Transverse colon (tissue), 4 donors: ENCODE measurements around the gene HK2.

Experiments used
- CTCF ChIP-seq, 5 experiments: fragments of 200-600 bp in 3 of 5; fragments of 450-650 bp in 2 of 5; sonication (generic) in 3 of 5; IDR thresholded peaks; 1 replicate in 2 of 5; 2 replicates in 3 of 5; pipeline ENCODE4 v1.5.1; 2016 to 2017; ENCODE audit warnings: antibody characterized with exemption in 5 of 5, inconsistent platforms in 3 of 5, mild to moderate bottlenecking in 2 of 5, moderate library complexity in 1 of 5
- POLR2A ChIP-seq: fragments of 450-650 bp; IDR thresholded peaks from one replicate; pipeline ENCODE4 v1.6.1; 2016; ENCODE audit warnings: antibody characterized with exemption, mild to moderate bottlenecking, moderate library complexity
- POLR2AphosphoS5 ChIP-seq, 3 donors: sonication (generic); formaldehyde crosslinking; IDR thresholded peaks; one replicate each; pipeline ENCODE4 v1.6.1; 2016; ENCODE audit warnings: antibody characterized with exemption in 3 of 3

- TF ChIP-seq CTCF (IDR thresholded peaks at IDR 0.05) = no peak
- TF ChIP-seq POLR2AphosphoS5 (IDR thresholded peaks at IDR 0.05) = no peak
- no peak for TF ChIP-seq POLR2A
These were observed 14.2 kb upstream of the HK2 start for GRCh38 chr2:74819702-74820101.
